Breast epithelium (tissue), 4 donors: ENCODE results near the gene GRIN2D. TPM values are rescaled to one million over a fixed set of nuclear protein-coding genes. Genes with fewer than 3 reads are reported as not detected.

Experiments
- DNase-seq, 2 donors: peaks; one replicate each; pipeline ENCODE4 v3.0.0-alpha.2; 2019; ENCODE audit warnings: low spot score in 2 of 2
- H3K27ac ChIP-seq, 2 donors: fragments of 200-600 bp; sonication (generic) in 1 of 2; one replicate each; pipeline ENCODE4 v1.5.1; 2016 to 2019; ENCODE audit warnings: mild to moderate bottlenecking in 1 of 2
- H3K27me3 ChIP-seq, 2 donors: fragments of 200-600 bp; sonication (generic) in 1 of 2; one replicate each; pipeline versions ENCODE4 v1.5.1 to v1.6.0; 2017 to 2019; ENCODE audit warnings: control low read depth in 1 of 2, mild to moderate bottlenecking in 1 of 2
- H3K36me3 ChIP-seq: fragments of 200-600 bp; one replicate; pipeline ENCODE4 v1.5.1; 2019
- H3K4me1 ChIP-seq, 2 donors: fragments of 200-600 bp; sonication (generic); one replicate each; pipeline ENCODE4 v1.5.1; 2016 to 2019; ENCODE audit warnings: control low read depth in 1 of 2
- H3K4me3 ChIP-seq, 3 donors: fragments of 200-600 bp; sonication (generic); 1 replicate in 2 of 3; 2 replicates in 1 of 3; pipeline ENCODE4 v1.5.1; 2016 to 2019; ENCODE audit warnings: mild to moderate bottlenecking in 3 of 3, moderate library complexity in 2 of 3
- H3K9me3 ChIP-seq, 2 donors: fragments of 200-600 bp; sonication (generic) in 1 of 2; one replicate each; pipeline ENCODE4 v1.5.1; 2016 to 2019; ENCODE audit warnings: control low read depth in 1 of 2
- POLR2A ChIP-seq: fragments of 450-650 bp; IDR thresholded peaks from one replicate; pipeline ENCODE4 v1.6.1; 2016; ENCODE audit warnings: antibody characterized with exemption, mild to moderate bottlenecking, moderate library complexity
- POLR2AphosphoS5 ChIP-seq, 3 donors: sonication (generic); formaldehyde crosslinking; IDR thresholded peaks; one replicate each; pipeline ENCODE4 v1.6.1; 2017; ENCODE audit warnings: antibody characterized with exemption in 3 of 3
- intact Hi-C: fragments of 100-400 bp; cut with DNase I; formaldehyde crosslinking; loops from one replicate; pipeline ENCODE4 v1.15.1; 2023; ENCODE audit warnings: low total_unique reads
- total RNA-seq, 3 donors: library from RNA; depleted of rRNA; stranded (reverse); fragments of >200 nt; gene quantifications; one replicate each; pipeline ENCODE4 v1.1.0, GENCODE V29; 2016
- TF ChIP-seq, protein P1 (sequence below), 3 donors: fragments of 450-650 bp; IDR thresholded peaks; one replicate each; pipeline ENCODE4 v1.5.1; 2016 to 2017; ENCODE audit warnings: antibody characterized with exemption in 3 of 3, mild to moderate bottlenecking in 3 of 3, moderate library complexity in 3 of 3

The GRIN2D gene
- total RNA-seq, 3 donors from 2014 or later = 0.32 to 0.33 TPM; not detected in 1

DNA sequence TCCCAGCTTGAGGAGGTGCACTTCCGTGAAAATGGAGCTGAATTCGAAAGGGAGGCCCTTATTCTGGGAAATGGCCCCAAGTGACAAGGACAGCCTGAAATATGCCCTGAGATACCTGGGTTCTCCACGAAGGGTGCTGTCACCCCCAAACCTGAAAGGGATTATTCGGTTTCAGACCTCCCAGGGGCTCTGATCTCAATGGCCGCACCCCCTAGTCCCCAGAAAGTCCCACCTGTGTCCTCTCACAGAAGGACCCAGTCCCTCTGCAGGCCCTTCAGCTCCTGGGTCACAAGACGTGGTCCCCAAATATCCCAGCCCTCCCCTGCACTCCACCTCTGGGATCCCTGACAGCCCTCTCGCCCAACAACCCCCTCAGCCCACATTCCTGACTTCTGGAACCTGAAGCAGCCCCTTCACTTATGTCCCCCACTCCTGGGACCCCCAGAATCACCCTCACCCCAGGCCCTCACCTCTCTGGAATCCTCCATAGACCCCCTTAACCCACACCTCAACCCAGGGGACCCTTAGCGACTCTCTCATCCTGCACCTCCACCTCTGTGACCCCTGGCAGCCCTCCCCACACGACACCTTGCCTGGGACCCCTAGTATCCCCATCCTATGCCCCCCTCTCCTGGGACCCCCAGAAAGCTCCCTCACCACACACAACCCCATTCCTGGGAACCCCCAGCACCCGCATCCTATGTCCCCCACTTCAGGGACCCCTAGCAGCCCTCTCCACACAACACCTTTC, 28.7 kb upstream of the GRIN2D start:
- H3K27ac ChIP-seq = peak overlapping the region; percentile 95
- DNase-seq = peak in 1 of 2 donors; percentile 19
- H3K4me3 ChIP-seq = peak overlapping the region; percentile 5 to 73 (median 70)
- H3K27me3 ChIP-seq = no peaks in the 10 kb centered on the region
- TF ChIP-seq POLR2A (no peak), POLR2AphosphoS5 (IDR thresholded peaks at IDR 0.05) (no peak)
- TF ChIP-seq, protein P1, sequence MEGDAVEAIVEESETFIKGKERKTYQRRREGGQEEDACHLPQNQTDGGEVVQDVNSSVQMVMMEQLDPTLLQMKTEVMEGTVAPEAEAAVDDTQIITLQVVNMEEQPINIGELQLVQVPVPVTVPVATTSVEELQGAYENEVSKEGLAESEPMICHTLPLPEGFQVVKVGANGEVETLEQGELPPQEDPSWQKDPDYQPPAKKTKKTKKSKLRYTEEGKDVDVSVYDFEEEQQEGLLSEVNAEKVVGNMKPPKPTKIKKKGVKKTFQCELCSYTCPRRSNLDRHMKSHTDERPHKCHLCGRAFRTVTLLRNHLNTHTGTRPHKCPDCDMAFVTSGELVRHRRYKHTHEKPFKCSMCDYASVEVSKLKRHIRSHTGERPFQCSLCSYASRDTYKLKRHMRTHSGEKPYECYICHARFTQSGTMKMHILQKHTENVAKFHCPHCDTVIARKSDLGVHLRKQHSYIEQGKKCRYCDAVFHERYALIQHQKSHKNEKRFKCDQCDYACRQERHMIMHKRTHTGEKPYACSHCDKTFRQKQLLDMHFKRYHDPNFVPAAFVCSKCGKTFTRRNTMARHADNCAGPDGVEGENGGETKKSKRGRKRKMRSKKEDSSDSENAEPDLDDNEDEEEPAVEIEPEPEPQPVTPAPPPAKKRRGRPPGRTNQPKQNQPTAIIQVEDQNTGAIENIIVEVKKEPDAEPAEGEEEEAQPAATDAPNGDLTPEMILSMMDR (IDR thresholded peaks at IDR 0.05) = no peak
- no peaks in the 10 kb centered on the region for H3K9me3 ChIP-seq
- intact Hi-C loops = no loop called here
- H3K4me1 ChIP-seq = no peaks in the 10 kb centered on the region
- H3K36me3 ChIP-seq = no peaks in the 10 kb centered on the region

DNA sequence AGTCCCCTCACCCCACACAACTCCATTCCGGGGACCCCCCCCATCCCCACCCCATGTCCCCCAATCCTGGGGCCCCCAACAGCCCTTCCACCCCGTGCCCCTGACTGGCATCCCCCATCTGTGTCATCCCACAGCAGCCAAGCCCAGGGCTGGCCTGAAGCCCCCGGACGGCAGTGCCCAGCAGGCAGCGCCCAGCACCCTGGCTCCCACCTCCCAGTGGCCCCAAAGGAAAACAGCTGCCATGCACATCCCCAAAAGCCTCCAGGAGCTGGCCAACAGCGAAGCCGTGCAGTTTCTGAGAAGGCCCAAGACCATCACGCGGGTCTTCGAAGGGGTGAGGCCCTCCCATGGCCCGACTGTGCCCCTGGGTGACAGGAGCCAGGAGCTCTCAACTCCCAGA, 27.9 kb upstream of the GRIN2D start:
- intact Hi-C loops = no loop called here
- H3K27me3 ChIP-seq = no peaks in the 10 kb centered on the region
- H3K36me3 ChIP-seq = no peaks in the 10 kb centered on the region
- H3K9me3 ChIP-seq = no peaks in the 10 kb centered on the region
- no peak for DNase-seq
- no peak overlapping the region for H3K4me3 ChIP-seq
- TF ChIP-seq, protein P1 (IDR thresholded peaks at IDR 0.05) = no peak
- TF ChIP-seq POLR2AphosphoS5 (IDR thresholded peaks at IDR 0.05) (no peak), POLR2A (no peak)
- H3K4me1 ChIP-seq = no peaks in the 10 kb centered on the region
- no peak overlapping the region for H3K27ac ChIP-seq

DNA sequence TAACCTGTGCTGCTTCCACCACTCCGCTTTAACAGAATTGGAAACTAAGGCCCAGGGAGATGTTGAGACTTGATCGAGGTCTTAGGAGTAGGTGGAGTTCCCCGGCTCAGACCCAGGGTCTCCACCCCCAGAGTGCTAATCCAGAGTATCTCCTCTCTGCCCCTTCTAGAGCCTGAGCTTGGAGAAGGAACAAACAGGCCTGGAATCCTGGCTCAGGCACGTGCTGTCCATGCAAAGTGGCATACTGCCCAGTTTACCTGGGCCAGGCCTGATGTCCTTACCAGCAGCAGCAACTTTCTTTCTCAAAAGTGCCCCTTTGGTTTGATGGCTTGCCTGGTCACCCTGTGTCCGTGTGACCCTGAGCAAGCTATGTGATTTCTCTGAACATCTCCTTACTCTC, 25.6 kb upstream of the GRIN2D start:
- no peaks in the 10 kb centered on the region for H3K4me1 ChIP-seq
- no peaks in the 10 kb centered on the region for H3K36me3 ChIP-seq
- intact Hi-C loops = no loop called here
- TF ChIP-seq POLR2A = no peak
- no peak overlapping the region for H3K27ac ChIP-seq
- no peaks in the 10 kb centered on the region for H3K9me3 ChIP-seq
- no peak for DNase-seq
- no peak overlapping the region for H3K4me3 ChIP-seq
- no peaks in the 10 kb centered on the region for H3K27me3 ChIP-seq

DNA sequence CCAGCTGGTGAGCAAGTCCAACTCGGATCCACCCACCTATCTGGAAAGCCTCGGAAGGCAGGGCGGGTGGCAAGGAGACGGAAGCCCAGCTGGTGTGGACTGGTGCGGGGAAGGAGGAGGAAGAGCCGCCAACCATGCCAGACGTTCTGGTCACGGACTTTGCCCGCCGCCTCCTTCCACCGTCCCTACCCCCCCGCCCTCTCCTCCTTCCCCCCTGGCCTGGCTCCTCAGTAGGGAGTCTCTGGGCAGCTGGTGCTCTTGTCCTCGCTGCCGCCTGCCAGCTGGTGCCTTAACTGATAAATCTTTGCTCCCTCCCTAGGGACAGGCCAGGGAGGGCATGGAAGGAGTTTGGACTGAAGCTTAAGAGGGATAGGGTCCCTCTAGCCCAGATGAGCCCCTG, 24.5 kb upstream of the GRIN2D start:
- TF ChIP-seq POLR2A (no peak), POLR2AphosphoS5 (IDR thresholded peaks at IDR 0.05) (no peak)
- TF ChIP-seq, protein P1 (IDR thresholded peaks at IDR 0.05) = no peak
- Histone ChIP-seq H3K4me1 (no peaks in the 10 kb centered on the region), H3K36me3 (no peaks in the 10 kb centered on the region), H3K4me3 (no peak overlapping the region), H3K27ac (no peak overlapping the region), H3K27me3 (no peaks in the 10 kb centered on the region), H3K9me3 (no peaks in the 10 kb centered on the region)
- no peak for DNase-seq
- intact Hi-C loops = no loop called here

DNA sequence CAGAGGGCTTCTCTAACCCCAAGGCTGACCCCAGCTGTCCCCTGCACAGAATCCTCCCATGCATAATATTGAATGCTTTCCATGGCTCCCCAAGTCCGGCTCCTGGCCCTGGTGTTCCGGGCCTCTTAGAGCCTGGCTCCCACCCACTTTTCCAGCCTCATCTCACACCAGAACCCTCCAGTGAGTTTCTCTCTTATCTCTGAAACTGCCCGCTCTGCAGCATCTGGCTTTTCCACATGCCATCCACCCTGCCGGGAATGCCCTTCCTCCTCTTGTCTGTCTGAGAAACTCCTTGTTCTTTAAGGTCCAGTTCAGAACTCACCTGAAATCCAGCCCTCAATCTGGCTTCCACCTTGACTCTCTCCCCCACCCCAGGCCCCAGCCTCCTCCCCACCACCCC, 22.5 kb upstream of the GRIN2D start:
- H3K27ac ChIP-seq = no peak overlapping the region
- TF ChIP-seq POLR2A = no peak
- TF ChIP-seq, protein P1 (IDR thresholded peaks at IDR 0.05) = no peak
- no peak for TF ChIP-seq POLR2AphosphoS5 (IDR thresholded peaks at IDR 0.05)
- no peak overlapping the region for H3K4me3 ChIP-seq
- intact Hi-C loops = no loop called here
- no peaks in the 10 kb centered on the region for H3K27me3 ChIP-seq
- H3K4me1 ChIP-seq = no peaks in the 10 kb centered on the region
- DNase-seq = no peak
- H3K36me3 ChIP-seq = no peaks in the 10 kb centered on the region
- H3K9me3 ChIP-seq = no peaks in the 10 kb centered on the region
